SK-N-SH (cell line): ENCODE results near the gene NCKAP5.

ENCODE experiments used
- EP300 ChIP-seq, 2 experiments: IDR thresholded peaks; 2 replicates each; pipeline versions ENCODE4 v1.4.0 to v1.6.1; 2012; ENCODE audit warnings: borderline replicate concordance in 1 of 2, low read depth in 1 of 2, low read length in 1 of 2
- TF ChIP-seq, protein P1 (sequence below): fragments of 200-600 bp; sonication (generic); IDR thresholded peaks from 2 replicates; pipeline ENCODE4 v1.6.1; 2017; ENCODE audit warnings: antibody characterized with exemption, mild to moderate bottlenecking, moderate library complexity

DNA sequence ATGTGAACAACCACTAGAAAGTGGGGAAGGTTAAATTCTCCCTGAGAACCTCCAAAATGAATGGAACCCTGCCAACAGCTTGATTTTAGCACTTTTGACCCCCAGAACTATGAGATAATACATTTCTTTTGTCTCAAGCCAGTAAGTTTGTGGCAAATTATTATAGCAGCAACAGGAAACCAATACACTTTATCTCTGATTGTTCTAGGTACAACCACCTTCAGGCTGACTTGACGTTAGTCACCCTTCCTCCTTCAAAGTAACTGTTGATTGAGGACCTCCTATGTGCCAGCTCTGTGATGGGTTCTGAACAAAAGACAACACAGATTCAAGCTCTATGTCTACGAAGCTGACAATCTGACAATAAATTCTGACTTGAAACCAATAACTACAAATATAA lies 318.9 kb downstream of the NCKAP5 start:
- no peak for TF ChIP-seq EP300 (IDR thresholded peaks at IDR 0.05; ENCODE audit: borderline replicate concordance in 1 of 2, low read depth in 1 of 2, low read length in 1 of 2)
- TF ChIP-seq, protein P1, sequence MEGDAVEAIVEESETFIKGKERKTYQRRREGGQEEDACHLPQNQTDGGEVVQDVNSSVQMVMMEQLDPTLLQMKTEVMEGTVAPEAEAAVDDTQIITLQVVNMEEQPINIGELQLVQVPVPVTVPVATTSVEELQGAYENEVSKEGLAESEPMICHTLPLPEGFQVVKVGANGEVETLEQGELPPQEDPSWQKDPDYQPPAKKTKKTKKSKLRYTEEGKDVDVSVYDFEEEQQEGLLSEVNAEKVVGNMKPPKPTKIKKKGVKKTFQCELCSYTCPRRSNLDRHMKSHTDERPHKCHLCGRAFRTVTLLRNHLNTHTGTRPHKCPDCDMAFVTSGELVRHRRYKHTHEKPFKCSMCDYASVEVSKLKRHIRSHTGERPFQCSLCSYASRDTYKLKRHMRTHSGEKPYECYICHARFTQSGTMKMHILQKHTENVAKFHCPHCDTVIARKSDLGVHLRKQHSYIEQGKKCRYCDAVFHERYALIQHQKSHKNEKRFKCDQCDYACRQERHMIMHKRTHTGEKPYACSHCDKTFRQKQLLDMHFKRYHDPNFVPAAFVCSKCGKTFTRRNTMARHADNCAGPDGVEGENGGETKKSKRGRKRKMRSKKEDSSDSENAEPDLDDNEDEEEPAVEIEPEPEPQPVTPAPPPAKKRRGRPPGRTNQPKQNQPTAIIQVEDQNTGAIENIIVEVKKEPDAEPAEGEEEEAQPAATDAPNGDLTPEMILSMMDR = no peak
